A673 (cell line): ENCODE measurements around the gene ANKRD44. TPM values are rescaled to one million over a fixed set of nuclear protein-coding genes. Genes with fewer than 3 reads are reported as not detected.

Experiments used
- BruUV-seq: library from RNA; stranded (reverse); fragments of 400-500 nt; replicated peaks from 2 replicates; lab custom pipeline; 2021; lab: Mats Ljungman, UMichigan
- CTCF ChIA-PET: fragments of 300-600 bp; sonication (Branson Sonifier 250); formaldehyde crosslinking; loops from one replicate; lab custom pipeline; 2022; ENCODE audit warnings: antibody characterized with exemption; lab: Charles Lee
- POLR2A ChIA-PET: fragments of 300-600 bp; sonication (Branson Sonifier 250); formaldehyde crosslinking; loops from one replicate; lab custom pipeline; 2022; ENCODE audit warnings: antibody characterized with exemption; ENCODE audit not compliant: low non-redundant PET; lab: Charles Lee
- DNase-seq: peaks from one replicate; pipeline ENCODE4 v3.0.0-alpha.2; 2015; ENCODE audit warnings: low spot score
- H3K27ac ChIP-seq: fragments of 200-600 bp; sonication (generic); 2 replicates; pipeline ENCODE4 v1.5.1; 2016; ENCODE audit warnings: mixed run types, low read depth, mild to moderate bottlenecking, mixed read lengths, antibody characterized with exemption, low read length; ENCODE audit not compliant: poor library complexity, severe bottlenecking
- H3K27me3 ChIP-seq: fragments of 200-600 bp; sonication (generic); replicated peaks from 2 replicates; pipeline ENCODE4 v1.6.1; 2017; ENCODE audit warnings: mixed run types, low read depth, mild to moderate bottlenecking, mixed read lengths, antibody characterized with exemption, low read length; ENCODE audit not compliant: insufficient read depth, poor library complexity
- H3K36me3 ChIP-seq: fragments of 200-600 bp; sonication (generic); 2 replicates; pipeline ENCODE4 v1.6.1; 2016; ENCODE audit warnings: mixed run types, mild to moderate bottlenecking, mixed read lengths, antibody characterized with exemption, low read length; ENCODE audit not compliant: insufficient read depth, poor library complexity, severe bottlenecking
- H3K4me1 ChIP-seq: fragments of 200-600 bp; sonication (generic); 2 replicates; pipeline ENCODE4 v1.6.1; 2017; ENCODE audit warnings: mixed run types, mild to moderate bottlenecking, mixed read lengths, antibody characterized with exemption, low read length; ENCODE audit not compliant: insufficient read depth, poor library complexity, severe bottlenecking
- H3K4me3 ChIP-seq: fragments of 200-600 bp; sonication (generic); 2 replicates; pipeline ENCODE4 v1.5.1; 2016; ENCODE audit warnings: low read depth, mixed run types, mild to moderate bottlenecking, mixed read lengths, low read length; ENCODE audit not compliant: poor library complexity, severe bottlenecking
- H3K9me3 ChIP-seq: fragments of 200-600 bp; sonication (generic); 2 replicates; pipeline ENCODE4 v1.6.1; 2016; ENCODE audit warnings: mixed run types, low read depth, mild to moderate bottlenecking, mixed read lengths, antibody characterized with exemption, low read length; ENCODE audit not compliant: poor library complexity, severe bottlenecking
- EZH2 ChIP-seq: fragments of 200-600 bp; sonication (generic); IDR thresholded peaks from 2 replicates; pipeline ENCODE4 v1.6.1; 2017; ENCODE audit warnings: borderline replicate concordance, low read depth, mild to moderate bottlenecking, mixed read lengths, antibody characterized with exemption, low read length; ENCODE audit not compliant: poor library complexity, severe bottlenecking
- intact Hi-C: fragments of 100-400 bp; cut with micrococcal nuclease; formaldehyde crosslinking; loops from one replicate; pipeline ENCODE4 v1.10.0; 2022; ENCODE audit not compliant: unreplicated experiment
- total RNA-seq: library from RNA; stranded (reverse); gene quantifications from 2 replicates; pipeline ENCODE4 v1.2.3, GENCODE V29; 2021
- TF ChIP-seq, protein P1 (sequence below): fragments of 300-800, 200-600 bp; sonication (generic); conservative IDR thresholded peaks from 2 replicates; pipeline ENCODE4 v1.5.1; 2017; ENCODE audit warnings: low read depth, mild to moderate bottlenecking, antibody characterized with exemption, low read length, moderate library complexity, mixed read lengths

ANKRD44 gene
- total RNA-seq, 1 experiment from 2014 or later = 17.0 TPM

DNA sequence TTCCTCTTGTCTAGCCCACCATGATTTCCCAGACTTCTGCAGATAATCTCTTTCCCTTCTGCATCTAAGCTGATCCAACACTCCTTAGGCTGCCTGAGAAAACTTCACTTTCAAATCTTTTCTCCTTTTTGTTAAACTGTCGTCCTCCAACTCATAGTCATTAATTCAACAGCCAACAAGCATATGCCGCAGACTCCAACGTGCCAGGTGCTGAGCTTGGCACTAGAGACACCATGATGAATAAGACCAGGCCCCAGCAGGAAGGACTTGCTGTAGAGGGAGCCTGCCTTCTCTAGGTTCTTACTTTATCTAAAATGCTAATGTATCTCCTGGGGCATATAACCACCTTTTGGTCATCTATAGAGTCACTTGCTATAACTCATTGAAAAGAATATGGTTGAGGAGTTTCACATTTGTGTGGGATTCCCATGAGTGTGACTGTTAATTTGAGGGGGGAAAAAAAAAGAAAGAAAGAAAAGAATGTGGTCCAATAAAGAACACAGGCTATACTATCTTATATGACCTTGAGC, 51.0 kb downstream of the ANKRD44 start:
- Histone ChIP-seq H3K27ac (no peak overlapping the region), H3K4me3 (no peak overlapping the region), H3K36me3 (no peaks in the 10 kb centered on the region), H3K27me3 (no peaks in the 10 kb centered on the region), H3K9me3 (no peaks in the 10 kb centered on the region), H3K4me1 (peaks cover 34% of the 10 kb centered on the region)
- intact Hi-C loops = no loop called here
- ChIA-PET POLR2A (no interaction called here), CTCF (no interaction called here)
- no TSS peak for BruUV-seq
- no peak for DNase-seq
- TF ChIP-seq, protein P1, sequence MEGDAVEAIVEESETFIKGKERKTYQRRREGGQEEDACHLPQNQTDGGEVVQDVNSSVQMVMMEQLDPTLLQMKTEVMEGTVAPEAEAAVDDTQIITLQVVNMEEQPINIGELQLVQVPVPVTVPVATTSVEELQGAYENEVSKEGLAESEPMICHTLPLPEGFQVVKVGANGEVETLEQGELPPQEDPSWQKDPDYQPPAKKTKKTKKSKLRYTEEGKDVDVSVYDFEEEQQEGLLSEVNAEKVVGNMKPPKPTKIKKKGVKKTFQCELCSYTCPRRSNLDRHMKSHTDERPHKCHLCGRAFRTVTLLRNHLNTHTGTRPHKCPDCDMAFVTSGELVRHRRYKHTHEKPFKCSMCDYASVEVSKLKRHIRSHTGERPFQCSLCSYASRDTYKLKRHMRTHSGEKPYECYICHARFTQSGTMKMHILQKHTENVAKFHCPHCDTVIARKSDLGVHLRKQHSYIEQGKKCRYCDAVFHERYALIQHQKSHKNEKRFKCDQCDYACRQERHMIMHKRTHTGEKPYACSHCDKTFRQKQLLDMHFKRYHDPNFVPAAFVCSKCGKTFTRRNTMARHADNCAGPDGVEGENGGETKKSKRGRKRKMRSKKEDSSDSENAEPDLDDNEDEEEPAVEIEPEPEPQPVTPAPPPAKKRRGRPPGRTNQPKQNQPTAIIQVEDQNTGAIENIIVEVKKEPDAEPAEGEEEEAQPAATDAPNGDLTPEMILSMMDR = no peak
- no peak for TF ChIP-seq EZH2

DNA sequence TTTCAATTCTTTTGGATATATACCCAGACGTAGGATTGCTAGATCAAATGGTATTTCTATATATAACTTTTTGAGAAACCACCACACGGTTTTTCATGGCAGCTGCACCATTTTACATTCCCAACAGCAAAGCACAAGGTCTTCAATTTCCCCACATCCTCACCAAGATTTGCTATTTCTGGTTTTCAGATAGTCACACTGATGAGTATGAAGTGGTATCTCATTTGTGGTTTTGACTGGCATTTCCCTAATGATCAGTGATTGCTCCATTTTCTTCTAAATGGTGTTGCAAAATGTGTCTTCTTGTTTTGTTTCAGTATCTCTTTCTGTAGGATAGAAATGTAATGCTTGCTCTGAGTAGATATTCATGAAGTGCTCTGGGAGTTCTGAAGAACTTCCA, 52.0 kb downstream of the ANKRD44 start:
- BruUV-seq = no TSS peak
- intact Hi-C loops = no loop called here
- Histone ChIP-seq H3K27me3 (no peaks in the 10 kb centered on the region), H3K27ac (no peak overlapping the region), H3K4me1 (peaks cover 34% of the 10 kb centered on the region), H3K9me3 (no peaks in the 10 kb centered on the region), H3K36me3 (no peaks in the 10 kb centered on the region), H3K4me3 (no peak overlapping the region)
- DNase-seq = no peak
- CTCF ChIA-PET = no interaction called here
- TF ChIP-seq EZH2 = no peak
- TF ChIP-seq, protein P1 = no peak
- POLR2A ChIA-PET = no interaction called here

DNA sequence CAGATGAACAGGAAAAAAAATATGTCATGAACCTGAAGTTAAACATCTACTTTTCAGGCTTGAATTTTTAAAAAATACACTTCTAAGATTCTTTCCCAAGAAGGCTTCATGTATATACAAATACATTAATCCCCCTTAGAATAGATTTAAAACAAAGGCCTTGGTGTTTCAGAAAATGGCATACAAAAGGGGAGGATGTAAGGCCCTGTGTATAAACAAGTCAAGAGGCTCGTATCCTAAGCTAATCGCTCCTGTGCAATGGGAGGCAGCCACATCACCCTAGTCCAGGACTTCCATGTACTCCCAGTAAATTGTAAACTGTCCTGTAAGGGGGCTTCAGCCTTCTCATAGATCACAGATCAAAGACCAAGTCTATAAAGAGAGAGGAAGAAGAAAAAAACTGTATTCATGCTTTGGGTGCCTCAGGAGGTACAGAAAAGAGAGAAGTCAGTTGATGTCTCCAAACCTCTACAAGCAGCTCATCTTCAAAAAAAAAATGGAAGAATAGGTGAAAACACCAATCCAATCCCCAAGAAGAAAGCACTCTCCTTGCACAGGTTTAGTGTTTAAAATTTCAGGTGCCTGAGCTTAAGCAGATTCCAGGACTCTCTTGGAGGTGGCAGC, 53.9 kb downstream of the ANKRD44 start:
- intact Hi-C loops = no loop called here
- H3K4me3 ChIP-seq = no peak overlapping the region
- H3K9me3 ChIP-seq = no peaks in the 10 kb centered on the region
- H3K27ac ChIP-seq = no peak overlapping the region
- H3K4me1 ChIP-seq = peaks cover 26% of the 10 kb centered on the region
- CTCF ChIA-PET = no interaction called here
- H3K27me3 ChIP-seq = no peaks in the 10 kb centered on the region
- no peaks in the 10 kb centered on the region for H3K36me3 ChIP-seq
- no TSS peak for BruUV-seq
- POLR2A ChIA-PET = no interaction called here
- no peak for TF ChIP-seq EZH2
- DNase-seq = no peak

DNA sequence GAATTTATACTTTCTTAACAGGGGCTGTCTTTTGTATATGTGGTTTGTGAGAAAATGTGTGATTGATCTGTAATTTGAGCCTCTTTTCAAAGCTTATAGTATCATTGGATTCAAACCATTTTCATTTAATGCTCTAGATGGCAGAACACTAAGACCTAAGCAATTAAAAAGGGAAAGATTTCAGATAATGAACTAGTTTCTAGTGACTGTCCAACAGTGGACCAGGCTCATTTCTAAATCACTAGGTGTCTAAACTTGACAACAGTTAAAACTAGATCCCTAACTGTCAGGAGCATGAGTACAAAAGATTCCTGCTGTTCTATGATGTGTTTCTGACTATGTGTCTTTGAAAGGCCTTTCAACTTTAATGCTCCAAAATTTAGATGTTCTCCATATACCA, 54.6 kb downstream of the ANKRD44 start:
- Histone ChIP-seq H3K9me3 (no peaks in the 10 kb centered on the region), H3K4me1 (peaks cover 23% of the 10 kb centered on the region), H3K27me3 (no peaks in the 10 kb centered on the region), H3K27ac (peak overlapping the region; percentile 13), H3K4me3 (no peak overlapping the region), H3K36me3 (no peaks in the 10 kb centered on the region)
- no TSS peak for BruUV-seq
- TF ChIP-seq, protein P1 = no peak
- no peak for TF ChIP-seq EZH2
- no peak for DNase-seq
- POLR2A ChIA-PET = no interaction called here
- intact Hi-C loops = no loop called here
- CTCF ChIA-PET = no interaction called here
